GM12878 (cell line): Measurements from ENCODE around the gene LAMA2. TPM values are rescaled to one million over a fixed set of nuclear protein-coding genes. Genes with fewer than 3 reads are reported as not detected.

Experiments used
- CBX3 ChIP-seq: fragments of 200-600 bp; sonication (generic); IDR thresholded peaks from 2 replicates; pipeline ENCODE4 v1.6.1; 2016; ENCODE audit warnings: low read depth, borderline replicate concordance
- SREBF1 ChIP-seq: IDR thresholded peaks from 2 replicates; pipeline ENCODE4 v1.6.1; 2012; ENCODE audit warnings: mild to moderate bottlenecking, low read length
- polyA plus RNA-seq, 11 experiments: library from polyadenylated mRNA; depleted of rRNA in 4 of 11; unstranded in 6 of 11; stranded (reverse) in 5 of 11; fragments of >200 nt; fragmentation: Nextera tagmentation in 4 of 11; fragmentation: Illumina TruSeq in 1 of 11; extraction: Ambion mirVana in 4 of 11; extraction: Trizol in 1 of 11; gene quantifications; 1 replicate in 1 of 11; 2 replicates in 10 of 11; pipeline versions ENCODE4 v1.2.1 to v1.2.3, GENCODE V29; 2011 to 2016; ENCODE audit warnings: inconsistent platforms in 2 of 11, missing spikeins in 2 of 11, low read depth in 1 of 11
- total RNA-seq, 4 experiments: library from RNA; depleted of rRNA in 3 of 4; stranded (reverse); fragments of >200 nt in 3 of 4; fragmentation: Illumina TruSeq in 1 of 4; extraction: Trizol in 1 of 4; gene quantifications; 2 replicates each; pipeline versions ENCODE4 v1.2.1 to v1.2.3, GENCODE V29; 2013 to 2021
- TF ChIP-seq, protein P1 (sequence below): fragments of 450-650 bp; formaldehyde crosslinking; IDR thresholded peaks from 2 replicates; pipeline ENCODE4 v1.4.0; 2020; ENCODE audit warnings: mild to moderate bottlenecking, moderate library complexity
- TF ChIP-seq, protein P2 (sequence below): fragments of 150-350 bp; IDR thresholded peaks from 2 replicates; pipeline ENCODE4 v1.6.1; 2016; ENCODE audit warnings: low read depth, low read length
- TF ChIP-seq, protein P3 (sequence below): fragments of 450-650 bp; IDR thresholded peaks from 2 replicates; pipeline ENCODE4 v1.6.1; 2017; ENCODE audit warnings: low read depth, mild to moderate bottlenecking, moderate library complexity

LAMA2 gene
- total and polyA plus RNA-seq, 10 of the 15 experiments (the other 5 are each of a cell fraction or from before 2014, with no cell fraction given) = 0.04 to 2.0 (median 0.37) TPM; not detected in 1

GRCh38 chr6:129475477-129476247, 592.7 kb downstream of the LAMA2 start (continued):
- TF ChIP-seq, protein P1, sequence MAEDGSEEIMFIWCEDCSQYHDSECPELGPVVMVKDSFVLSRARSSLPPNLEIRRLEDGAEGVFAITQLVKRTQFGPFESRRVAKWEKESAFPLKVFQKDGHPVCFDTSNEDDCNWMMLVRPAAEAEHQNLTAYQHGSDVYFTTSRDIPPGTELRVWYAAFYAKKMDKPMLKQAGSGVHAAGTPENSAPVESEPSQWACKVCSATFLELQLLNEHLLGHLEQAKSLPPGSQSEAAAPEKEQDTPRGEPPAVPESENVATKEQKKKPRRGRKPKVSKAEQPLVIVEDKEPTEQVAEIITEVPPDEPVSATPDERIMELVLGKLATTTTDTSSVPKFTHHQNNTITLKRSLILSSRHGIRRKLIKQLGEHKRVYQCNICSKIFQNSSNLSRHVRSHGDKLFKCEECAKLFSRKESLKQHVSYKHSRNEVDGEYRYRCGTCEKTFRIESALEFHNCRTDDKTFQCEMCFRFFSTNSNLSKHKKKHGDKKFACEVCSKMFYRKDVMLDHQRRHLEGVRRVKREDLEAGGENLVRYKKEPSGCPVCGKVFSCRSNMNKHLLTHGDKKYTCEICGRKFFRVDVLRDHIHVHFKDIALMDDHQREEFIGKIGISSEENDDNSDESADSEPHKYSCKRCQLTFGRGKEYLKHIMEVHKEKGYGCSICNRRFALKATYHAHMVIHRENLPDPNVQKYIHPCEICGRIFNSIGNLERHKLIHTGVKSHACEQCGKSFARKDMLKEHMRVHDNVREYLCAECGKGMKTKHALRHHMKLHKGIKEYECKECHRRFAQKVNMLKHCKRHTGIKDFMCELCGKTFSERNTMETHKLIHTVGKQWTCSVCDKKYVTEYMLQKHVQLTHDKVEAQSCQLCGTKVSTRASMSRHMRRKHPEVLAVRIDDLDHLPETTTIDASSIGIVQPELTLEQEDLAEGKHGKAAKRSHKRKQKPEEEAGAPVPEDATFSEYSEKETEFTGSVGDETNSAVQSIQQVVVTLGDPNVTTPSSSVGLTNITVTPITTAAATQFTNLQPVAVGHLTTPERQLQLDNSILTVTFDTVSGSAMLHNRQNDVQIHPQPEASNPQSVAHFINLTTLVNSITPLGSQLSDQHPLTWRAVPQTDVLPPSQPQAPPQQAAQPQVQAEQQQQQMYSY (CRISPR knock-in tag) = no peak
- TF ChIP-seq, protein P2, sequence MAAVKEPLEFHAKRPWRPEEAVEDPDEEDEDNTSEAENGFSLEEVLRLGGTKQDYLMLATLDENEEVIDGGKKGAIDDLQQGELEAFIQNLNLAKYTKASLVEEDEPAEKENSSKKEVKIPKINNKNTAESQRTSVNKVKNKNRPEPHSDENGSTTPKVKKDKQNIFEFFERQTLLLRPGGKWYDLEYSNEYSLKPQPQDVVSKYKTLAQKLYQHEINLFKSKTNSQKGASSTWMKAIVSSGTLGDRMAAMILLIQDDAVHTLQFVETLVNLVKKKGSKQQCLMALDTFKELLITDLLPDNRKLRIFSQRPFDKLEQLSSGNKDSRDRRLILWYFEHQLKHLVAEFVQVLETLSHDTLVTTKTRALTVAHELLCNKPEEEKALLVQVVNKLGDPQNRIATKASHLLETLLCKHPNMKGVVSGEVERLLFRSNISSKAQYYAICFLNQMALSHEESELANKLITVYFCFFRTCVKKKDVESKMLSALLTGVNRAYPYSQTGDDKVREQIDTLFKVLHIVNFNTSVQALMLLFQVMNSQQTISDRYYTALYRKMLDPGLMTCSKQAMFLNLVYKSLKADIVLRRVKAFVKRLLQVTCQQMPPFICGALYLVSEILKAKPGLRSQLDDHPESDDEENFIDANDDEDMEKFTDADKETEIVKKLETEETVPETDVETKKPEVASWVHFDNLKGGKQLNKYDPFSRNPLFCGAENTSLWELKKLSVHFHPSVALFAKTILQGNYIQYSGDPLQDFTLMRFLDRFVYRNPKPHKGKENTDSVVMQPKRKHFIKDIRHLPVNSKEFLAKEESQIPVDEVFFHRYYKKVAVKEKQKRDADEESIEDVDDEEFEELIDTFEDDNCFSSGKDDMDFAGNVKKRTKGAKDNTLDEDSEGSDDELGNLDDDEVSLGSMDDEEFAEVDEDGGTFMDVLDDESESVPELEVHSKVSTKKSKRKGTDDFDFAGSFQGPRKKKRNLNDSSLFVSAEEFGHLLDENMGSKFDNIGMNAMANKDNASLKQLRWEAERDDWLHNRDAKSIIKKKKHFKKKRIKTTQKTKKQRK = no peak
- TF ChIP-seq SREBF1 = no peak
- TF ChIP-seq CBX3 = no peak
- TF ChIP-seq, protein P3, sequence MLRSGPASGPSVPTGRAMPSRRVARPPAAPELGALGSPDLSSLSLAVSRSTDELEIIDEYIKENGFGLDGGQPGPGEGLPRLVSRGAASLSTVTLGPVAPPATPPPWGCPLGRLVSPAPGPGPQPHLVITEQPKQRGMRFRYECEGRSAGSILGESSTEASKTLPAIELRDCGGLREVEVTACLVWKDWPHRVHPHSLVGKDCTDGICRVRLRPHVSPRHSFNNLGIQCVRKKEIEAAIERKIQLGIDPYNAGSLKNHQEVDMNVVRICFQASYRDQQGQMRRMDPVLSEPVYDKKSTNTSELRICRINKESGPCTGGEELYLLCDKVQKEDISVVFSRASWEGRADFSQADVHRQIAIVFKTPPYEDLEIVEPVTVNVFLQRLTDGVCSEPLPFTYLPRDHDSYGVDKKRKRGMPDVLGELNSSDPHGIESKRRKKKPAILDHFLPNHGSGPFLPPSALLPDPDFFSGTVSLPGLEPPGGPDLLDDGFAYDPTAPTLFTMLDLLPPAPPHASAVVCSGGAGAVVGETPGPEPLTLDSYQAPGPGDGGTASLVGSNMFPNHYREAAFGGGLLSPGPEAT = no peak
